ENCODE measurements around the gene LYPD3. TPM values are rescaled to one million over a fixed set of nuclear protein-coding genes. Genes with fewer than 3 reads are reported as not detected.

LYPD3 gene
- polyA plus RNA-seq, 1 donor (not counting 4 experiments of a cell fraction or from before 2014, with no cell fraction given): 163 TPM

- H3K4me3 ChIP-seq (ENCODE audit: control insufficient read depth in 2 of 3, extremely low read depth in 1 of 3, insufficient read depth in 2 of 3, low read depth in 1 of 3, low read length in 3 of 3): no peak overlapping the region
- FAIRE-seq (no peak), DNase-seq (ENCODE audit: low read depth, low spot score) (no peak)
- dilution Hi-C loops (cut with MboI; ENCODE audit: extremely low pct_ligation_motif_present, low sequenced_read_pairs): no loop called here
- H2AFZ ChIP-seq (ENCODE audit: control insufficient read depth, low read length): no peak overlapping the region
- H3K4me2 ChIP-seq (ENCODE audit: control insufficient read depth, extremely low read depth, insufficient read depth, low read depth, low read length): no peak overlapping the region
- H3K27me3 ChIP-seq (ENCODE audit: control insufficient read depth, extremely low read depth, insufficient read depth, low read length): no peaks in the 10 kb centered on the region
- H3K36me3 ChIP-seq (ENCODE audit: control insufficient read depth in 2 of 2, extremely low read depth in 1 of 2, insufficient read depth in 2 of 2, low read length in 2 of 2): peaks cover 17 to 31% of the 10 kb centered on the region in 2 experiments
- no peaks in the 10 kb centered on the region for H3K9me1 ChIP-seq (ENCODE audit: control insufficient read depth, extremely low read depth, insufficient read depth, low read length)
- H3K9me3 ChIP-seq (ENCODE audit: control insufficient read depth, low read depth, low read length): no peaks in the 10 kb centered on the region
- TF ChIP-seq, protein P1, sequence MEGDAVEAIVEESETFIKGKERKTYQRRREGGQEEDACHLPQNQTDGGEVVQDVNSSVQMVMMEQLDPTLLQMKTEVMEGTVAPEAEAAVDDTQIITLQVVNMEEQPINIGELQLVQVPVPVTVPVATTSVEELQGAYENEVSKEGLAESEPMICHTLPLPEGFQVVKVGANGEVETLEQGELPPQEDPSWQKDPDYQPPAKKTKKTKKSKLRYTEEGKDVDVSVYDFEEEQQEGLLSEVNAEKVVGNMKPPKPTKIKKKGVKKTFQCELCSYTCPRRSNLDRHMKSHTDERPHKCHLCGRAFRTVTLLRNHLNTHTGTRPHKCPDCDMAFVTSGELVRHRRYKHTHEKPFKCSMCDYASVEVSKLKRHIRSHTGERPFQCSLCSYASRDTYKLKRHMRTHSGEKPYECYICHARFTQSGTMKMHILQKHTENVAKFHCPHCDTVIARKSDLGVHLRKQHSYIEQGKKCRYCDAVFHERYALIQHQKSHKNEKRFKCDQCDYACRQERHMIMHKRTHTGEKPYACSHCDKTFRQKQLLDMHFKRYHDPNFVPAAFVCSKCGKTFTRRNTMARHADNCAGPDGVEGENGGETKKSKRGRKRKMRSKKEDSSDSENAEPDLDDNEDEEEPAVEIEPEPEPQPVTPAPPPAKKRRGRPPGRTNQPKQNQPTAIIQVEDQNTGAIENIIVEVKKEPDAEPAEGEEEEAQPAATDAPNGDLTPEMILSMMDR (optimal IDR thresholded peaks at IDR 0.05 in 1 of 3, IDR thresholded peaks at IDR 0.05 in 1 of 3, conservative IDR thresholded peaks at IDR 0.05 in 1 of 3; ENCODE audit: extremely low read depth in 1 of 3, insufficient read depth in 2 of 3, low read length in 3 of 3): no peak
- no peak for TF ChIP-seq EZH2 (IDR thresholded peaks at IDR 0.05; ENCODE audit: low read length)
- no peak overlapping the region for H3K27ac ChIP-seq (ENCODE audit: control insufficient read depth, insufficient read depth, low read length)
- peaks cover 13% of the 10 kb centered on the region for H3K79me2 ChIP-seq (ENCODE audit: control insufficient read depth, insufficient read depth, low read length)
- H3K4me1 ChIP-seq (ENCODE audit: control insufficient read depth, extremely low read depth, insufficient read depth, low read length): peaks cover 8% of the 10 kb centered on the region
- H3K9ac ChIP-seq (ENCODE audit: control insufficient read depth, extremely low read depth, insufficient read depth, low read length): no peak overlapping the region
- H4K20me1 ChIP-seq (ENCODE audit: control insufficient read depth, extremely low read depth, insufficient read depth, low read length): no peaks in the 10 kb centered on the region
Observed at GRCh38 chr19:43505941-43506340, 40.5 kb upstream of the LYPD3 start.

- Histone ChIP-seq H4K20me1 (ENCODE audit: control insufficient read depth, extremely low read depth, insufficient read depth, low read length) (no peaks in the 10 kb centered on the region), H3K79me2 (ENCODE audit: control insufficient read depth, insufficient read depth, low read length) (peaks cover 13% of the 10 kb centered on the region), H3K4me2 (ENCODE audit: control insufficient read depth, extremely low read depth, insufficient read depth, low read depth, low read length) (peak overlapping the region; percentile 97), H3K4me1 (ENCODE audit: control insufficient read depth, extremely low read depth, insufficient read depth, low read length) (peaks cover 8% of the 10 kb centered on the region), H3K27ac (ENCODE audit: control insufficient read depth, insufficient read depth, low read length) (no peak overlapping the region), H2AFZ (ENCODE audit: control insufficient read depth, low read length) (no peak overlapping the region), H3K36me3 (ENCODE audit: control insufficient read depth in 2 of 2, extremely low read depth in 1 of 2, insufficient read depth in 2 of 2, low read length in 2 of 2) (peaks cover 13 to 27% of the 10 kb centered on the region in 2 experiments), H3K9me1 (ENCODE audit: control insufficient read depth, extremely low read depth, insufficient read depth, low read length) (no peaks in the 10 kb centered on the region), H3K9me3 (ENCODE audit: control insufficient read depth, low read depth, low read length) (no peaks in the 10 kb centered on the region), H3K4me3 (ENCODE audit: control insufficient read depth in 2 of 3, extremely low read depth in 1 of 3, insufficient read depth in 2 of 3, low read depth in 1 of 3, low read length in 3 of 3) (no peak overlapping the region), H3K9ac (ENCODE audit: control insufficient read depth, extremely low read depth, insufficient read depth, low read length) (no peak overlapping the region), H3K27me3 (ENCODE audit: control insufficient read depth, extremely low read depth, insufficient read depth, low read length) (no peaks in the 10 kb centered on the region)
- TF ChIP-seq, protein P1 (optimal IDR thresholded peaks at IDR 0.05 in 1 of 3, IDR thresholded peaks at IDR 0.05 in 1 of 3, conservative IDR thresholded peaks at IDR 0.05 in 1 of 3; ENCODE audit: extremely low read depth in 1 of 3, insufficient read depth in 2 of 3, low read length in 3 of 3): no peak
- TF ChIP-seq EZH2 (IDR thresholded peaks at IDR 0.05; ENCODE audit: low read length): no peak
- dilution Hi-C loops (cut with MboI; ENCODE audit: extremely low pct_ligation_motif_present, low sequenced_read_pairs): no loop called here
- FAIRE-seq (no peak), DNase-seq (ENCODE audit: low read depth, low spot score) (no peak)
Observed at GRCh38 chr19:43505186-43505456, 39.7 kb upstream of the LYPD3 start.

All from keratinocyte (primary cell).